T-helper 1 cell treated with Interleukin-12 subunit alpha and Interleukin-12 subunit beta and Interleukin-4 antibody, amounts not matched to agents 30 μg/mL and 1 μg/mL, for 36 hours (primary cell): ENCODE measurements around the gene TDRD7.
"Not testable (repeated sequence)": the region's sequence is repeated elsewhere in the genome, so short reads cannot be mapped to it uniquely, and the experiment has no call there.

Experiments
- H3K27ac Mint-ChIP-seq: one replicate; pipeline ENCODE4 v1.8.0; 2021; ENCODE audit warnings: mild to moderate bottlenecking, mixed read lengths
- H3K27me3 Mint-ChIP-seq: one replicate; pipeline ENCODE4 v1.8.0; 2021; ENCODE audit warnings: low read depth, mixed read lengths
- H3K36me3 Mint-ChIP-seq: one replicate; pipeline ENCODE4 v1.8.0; 2021; ENCODE audit warnings: low read depth, mixed read lengths
- H3K4me1 Mint-ChIP-seq: one replicate; pipeline ENCODE4 v1.8.0; 2021; ENCODE audit warnings: low read depth, mixed read lengths
- H3K4me3 Mint-ChIP-seq: one replicate; pipeline ENCODE4 v1.8.0; 2021; ENCODE audit warnings: mild to moderate bottlenecking, moderate library complexity, mixed read lengths
- H3K9me3 Mint-ChIP-seq: one replicate; pipeline ENCODE4 v1.8.0; 2021; ENCODE audit warnings: mixed read lengths

The TDRD7 gene

GRCh38 chr9:97425973-97426336, 14.1 kb downstream of the TDRD7 start:
- no peaks in the 10 kb centered on the region for H3K27me3 Mint-ChIP-seq
- peaks cover 11% of the 10 kb centered on the region for H3K36me3 Mint-ChIP-seq
- H3K4me1 Mint-ChIP-seq, result peaks cover 5% of the 10 kb centered on the region
- H3K9me3 Mint-ChIP-seq, result peaks cover 8% of the 10 kb centered on the region
- no peak overlapping the region for H3K27ac Mint-ChIP-seq
- no peak overlapping the region for H3K4me3 Mint-ChIP-seq

- Mint-ChIP-seq H3K27me3 (no peaks in the 10 kb centered on the region), H3K36me3 (peaks cover 20% of the 10 kb centered on the region), H3K9me3 (peaks cover 8% of the 10 kb centered on the region), H3K4me1 (peaks cover 13% of the 10 kb centered on the region), H3K4me3 (no peak overlapping the region), H3K27ac (no peak overlapping the region)
Observed at GRCh38 chr9:97427885-97428284, 16.0 kb downstream of the TDRD7 start.

GRCh38 chr9:97430316-97431043, 18.6 kb downstream of the TDRD7 start:
- H3K27ac Mint-ChIP-seq, result no peak overlapping the region
- peaks cover 15% of the 10 kb centered on the region for H3K4me1 Mint-ChIP-seq
- peaks cover 25% of the 10 kb centered on the region for H3K36me3 Mint-ChIP-seq
- no peaks in the 10 kb centered on the region for H3K9me3 Mint-ChIP-seq
- H3K4me3 Mint-ChIP-seq, result no peak overlapping the region
- no peaks in the 10 kb centered on the region for H3K27me3 Mint-ChIP-seq

- H3K27me3 Mint-ChIP-seq, result no peaks in the 10 kb centered on the region
- no peaks in the 10 kb centered on the region for H3K9me3 Mint-ChIP-seq
- H3K27ac Mint-ChIP-seq, result no peak overlapping the region
- peaks cover 15% of the 10 kb centered on the region for H3K4me1 Mint-ChIP-seq
- no peak overlapping the region for H3K4me3 Mint-ChIP-seq
- H3K36me3 Mint-ChIP-seq, result peaks cover 25% of the 10 kb centered on the region
Observed at GRCh38 chr9:97431044-97431441, 19.1 kb downstream of the TDRD7 start.

GRCh38 chr9:97431549-97432143, 19.8 kb downstream of the TDRD7 start:
- Mint-ChIP-seq H3K36me3 (peaks cover 25% of the 10 kb centered on the region), H3K4me1 (peaks cover 15% of the 10 kb centered on the region), H3K27ac (no peak overlapping the region)

GRCh38 chr9:97437051-97437600, 25.2 kb downstream of the TDRD7 start:
- Mint-ChIP-seq H3K4me3 (no peak overlapping the region), H3K4me1 (peaks cover 3% of the 10 kb centered on the region), H3K36me3 (peaks cover 19% of the 10 kb centered on the region), H3K9me3 (no peaks in the 10 kb centered on the region), H3K27ac (no peak overlapping the region), H3K27me3 (no peaks in the 10 kb centered on the region)

More at GRCh38 chr9:97431549-97432143, 19.8 kb downstream of the TDRD7 start:
- Mint-ChIP-seq H3K9me3 (no peaks in the 10 kb centered on the region), H3K27me3 (no peaks in the 10 kb centered on the region), H3K4me3 (no peak overlapping the region)

GRCh38 chr9:97438257-97438656, 26.4 kb downstream of the TDRD7 start:
- H3K4me1 Mint-ChIP-seq, result peaks cover 1% of the 10 kb centered on the region
- H3K27ac Mint-ChIP-seq, result no peak overlapping the region
- H3K4me3 Mint-ChIP-seq, result no peak overlapping the region
- no peaks in the 10 kb centered on the region for H3K9me3 Mint-ChIP-seq
- H3K36me3 Mint-ChIP-seq, result peaks cover 18% of the 10 kb centered on the region
- H3K27me3 Mint-ChIP-seq, result no peaks in the 10 kb centered on the region

GRCh38 chr9:97438666-97439065, 26.8 kb downstream of the TDRD7 start:
- no peak overlapping the region for H3K4me3 Mint-ChIP-seq
- peaks cover 19% of the 10 kb centered on the region for H3K36me3 Mint-ChIP-seq
- H3K9me3 Mint-ChIP-seq, result no peaks in the 10 kb centered on the region
- no peak overlapping the region for H3K27ac Mint-ChIP-seq
- H3K4me1 Mint-ChIP-seq, result no peaks in the 10 kb centered on the region
- H3K27me3 Mint-ChIP-seq, result no peaks in the 10 kb centered on the region

- H3K27ac Mint-ChIP-seq, result no peak overlapping the region
- H3K4me1 Mint-ChIP-seq, result no peaks in the 10 kb centered on the region
- peaks cover 12% of the 10 kb centered on the region for H3K36me3 Mint-ChIP-seq
- no peaks in the 10 kb centered on the region for H3K27me3 Mint-ChIP-seq
- no peak overlapping the region for H3K4me3 Mint-ChIP-seq
- H3K9me3 Mint-ChIP-seq, result no peaks in the 10 kb centered on the region
Observed at GRCh38 chr9:97440160-97440559, 28.3 kb downstream of the TDRD7 start.

- Mint-ChIP-seq H3K27me3 (no peaks in the 10 kb centered on the region), H3K27ac (no peak overlapping the region), H3K4me1 (no peaks in the 10 kb centered on the region), H3K4me3 (no peak overlapping the region), H3K36me3 (peaks cover 14% of the 10 kb centered on the region), H3K9me3 (no peaks in the 10 kb centered on the region)
Observed at GRCh38 chr9:97441729-97442128, 29.8 kb downstream of the TDRD7 start.

- Mint-ChIP-seq H3K27me3 (no peaks in the 10 kb centered on the region), H3K27ac (no peak overlapping the region), H3K4me1 (no peaks in the 10 kb centered on the region), H3K4me3 (no peak overlapping the region), H3K36me3 (peaks cover 23% of the 10 kb centered on the region), H3K9me3 (no peaks in the 10 kb centered on the region)
Observed at GRCh38 chr9:97445119-97445701, 33.3 kb downstream of the TDRD7 start.

GRCh38 chr9:97447001-97447400, 35.1 kb downstream of the TDRD7 start:
- H3K4me3 Mint-ChIP-seq, result no peak overlapping the region
- peaks cover 22% of the 10 kb centered on the region for H3K36me3 Mint-ChIP-seq
- no peaks in the 10 kb centered on the region for H3K4me1 Mint-ChIP-seq
- no peaks in the 10 kb centered on the region for H3K27me3 Mint-ChIP-seq
- H3K27ac Mint-ChIP-seq, result no peak overlapping the region
- H3K9me3 Mint-ChIP-seq, result no peaks in the 10 kb centered on the region

- not testable (repeated sequence) for H3K27me3 Mint-ChIP-seq, H3K4me1 Mint-ChIP-seq, H3K9me3 Mint-ChIP-seq, H3K27ac Mint-ChIP-seq, H3K4me3 Mint-ChIP-seq
- H3K36me3 Mint-ChIP-seq, result peaks cover 28% of the 10 kb centered on the region
Observed at GRCh38 chr9:97453573-97453972, 41.7 kb downstream of the TDRD7 start.

- H3K9me3 Mint-ChIP-seq, H3K4me1 Mint-ChIP-seq, H3K27ac Mint-ChIP-seq, H3K27me3 Mint-ChIP-seq, H3K4me3 Mint-ChIP-seq: not testable (repeated sequence)
- peaks cover 21% of the 10 kb centered on the region for H3K36me3 Mint-ChIP-seq
Observed at GRCh38 chr9:97456841-97457240, 44.9 kb downstream of the TDRD7 start.

- Mint-ChIP-seq H3K4me3 (no peak overlapping the region), H3K27me3 (no peaks in the 10 kb centered on the region), H3K36me3 (peaks cover 8% of the 10 kb centered on the region), H3K9me3 (peaks cover 4% of the 10 kb centered on the region), H3K27ac (no peak overlapping the region), H3K4me1 (no peaks in the 10 kb centered on the region)
Observed at GRCh38 chr9:97459326-97459725, 47.4 kb downstream of the TDRD7 start.
